Measurements from ENCODE around the gene GBF1. TPM values are rescaled to one million over a fixed set of nuclear protein-coding genes. Genes with fewer than 3 reads are reported as not detected.

Gene GBF1
- total and polyA plus RNA-seq, 2 of the 13 experiments (the other 11 are each of a cell fraction or from before 2014, with no cell fraction given): 17.1 to 21.9 TPM

DNA sequence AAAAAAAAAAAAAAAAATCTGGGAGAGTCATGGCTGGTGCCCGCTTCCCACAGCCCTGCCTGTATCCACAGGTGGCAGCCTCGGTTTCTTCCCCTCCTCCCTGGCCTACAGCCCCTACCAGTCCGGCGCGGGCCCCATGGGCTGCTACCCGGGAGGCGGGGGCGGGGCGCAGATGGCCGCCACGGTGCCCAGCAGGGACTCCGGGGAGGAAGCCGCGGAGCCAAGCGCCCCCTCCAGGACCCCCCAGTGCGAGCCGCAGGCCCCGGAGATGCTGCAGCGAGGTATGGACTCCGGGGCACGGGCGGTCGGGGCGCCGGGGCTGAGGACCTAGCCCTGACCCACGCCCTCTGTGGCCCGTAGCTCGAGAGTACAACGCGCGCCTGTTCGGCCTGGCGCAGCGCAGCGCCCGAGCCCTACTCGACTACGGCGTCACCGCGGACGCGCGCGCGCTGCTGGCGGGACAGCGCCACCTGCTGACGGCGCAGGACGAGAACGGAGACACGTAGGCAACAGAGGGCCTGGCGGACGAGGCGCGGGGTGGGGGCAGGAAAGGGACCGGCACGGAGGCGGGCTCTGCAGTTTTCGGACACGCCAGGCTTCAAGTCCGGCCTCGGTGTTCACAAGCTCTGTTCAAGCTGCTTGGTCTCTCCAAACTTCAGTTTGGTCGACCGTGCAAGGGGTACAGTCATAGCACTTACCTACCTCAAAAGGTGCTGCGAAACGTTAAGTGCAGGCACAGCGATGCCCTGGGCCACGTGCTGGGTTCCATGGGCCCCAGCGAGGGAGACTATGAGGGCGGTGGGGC, 154.1 kb downstream of the GBF1 start (continued):
- TF ChIP-seq, protein P1, sequence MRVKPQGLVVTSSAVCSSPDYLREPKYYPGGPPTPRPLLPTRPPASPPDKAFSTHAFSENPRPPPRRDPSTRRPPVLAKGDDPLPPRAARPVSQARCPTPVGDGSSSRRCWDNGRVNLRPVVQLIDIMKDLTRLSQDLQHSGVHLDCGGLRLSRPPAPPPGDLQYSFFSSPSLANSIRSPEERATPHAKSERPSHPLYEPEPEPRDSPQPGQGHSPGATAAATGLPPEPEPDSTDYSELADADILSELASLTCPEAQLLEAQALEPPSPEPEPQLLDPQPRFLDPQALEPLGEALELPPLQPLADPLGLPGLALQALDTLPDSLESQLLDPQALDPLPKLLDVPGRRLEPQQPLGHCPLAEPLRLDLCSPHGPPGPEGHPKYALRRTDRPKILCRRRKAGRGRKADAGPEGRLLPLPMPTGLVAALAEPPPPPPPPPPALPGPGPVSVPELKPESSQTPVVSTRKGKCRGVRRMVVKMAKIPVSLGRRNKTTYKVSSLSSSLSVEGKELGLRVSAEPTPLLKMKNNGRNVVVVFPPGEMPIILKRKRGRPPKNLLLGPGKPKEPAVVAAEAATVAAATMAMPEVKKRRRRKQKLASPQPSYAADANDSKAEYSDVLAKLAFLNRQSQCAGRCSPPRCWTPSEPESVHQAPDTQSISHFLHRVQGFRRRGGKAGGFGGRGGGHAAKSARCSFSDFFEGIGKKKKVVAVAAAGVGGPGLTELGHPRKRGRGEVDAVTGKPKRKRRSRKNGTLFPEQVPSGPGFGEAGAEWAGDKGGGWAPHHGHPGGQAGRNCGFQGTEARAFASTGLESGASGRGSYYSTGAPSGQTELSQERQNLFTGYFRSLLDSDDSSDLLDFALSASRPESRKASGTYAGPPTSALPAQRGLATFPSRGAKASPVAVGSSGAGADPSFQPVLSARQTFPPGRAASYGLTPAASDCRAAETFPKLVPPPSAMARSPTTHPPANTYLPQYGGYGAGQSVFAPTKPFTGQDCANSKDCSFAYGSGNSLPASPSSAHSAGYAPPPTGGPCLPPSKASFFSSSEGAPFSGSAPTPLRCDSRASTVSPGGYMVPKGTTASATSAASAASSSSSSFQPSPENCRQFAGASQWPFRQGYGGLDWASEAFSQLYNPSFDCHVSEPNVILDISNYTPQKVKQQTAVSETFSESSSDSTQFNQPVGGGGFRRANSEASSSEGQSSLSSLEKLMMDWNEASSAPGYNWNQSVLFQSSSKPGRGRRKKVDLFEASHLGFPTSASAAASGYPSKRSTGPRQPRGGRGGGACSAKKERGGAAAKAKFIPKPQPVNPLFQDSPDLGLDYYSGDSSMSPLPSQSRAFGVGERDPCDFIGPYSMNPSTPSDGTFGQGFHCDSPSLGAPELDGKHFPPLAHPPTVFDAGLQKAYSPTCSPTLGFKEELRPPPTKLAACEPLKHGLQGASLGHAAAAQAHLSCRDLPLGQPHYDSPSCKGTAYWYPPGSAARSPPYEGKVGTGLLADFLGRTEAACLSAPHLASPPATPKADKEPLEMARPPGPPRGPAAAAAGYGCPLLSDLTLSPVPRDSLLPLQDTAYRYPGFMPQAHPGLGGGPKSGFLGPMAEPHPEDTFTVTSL (CRISPR knock-in tag; IDR thresholded peaks at IDR 0.05; ENCODE audit: borderline replicate concordance): no peak
- peak; percentile 12; the same call in 1 of the 2 replicates for TF ChIP-seq ZNF263 (CRISPR knock-in tag; IDR thresholded peaks at IDR 0.05)
- TF ChIP-seq, protein P2, sequence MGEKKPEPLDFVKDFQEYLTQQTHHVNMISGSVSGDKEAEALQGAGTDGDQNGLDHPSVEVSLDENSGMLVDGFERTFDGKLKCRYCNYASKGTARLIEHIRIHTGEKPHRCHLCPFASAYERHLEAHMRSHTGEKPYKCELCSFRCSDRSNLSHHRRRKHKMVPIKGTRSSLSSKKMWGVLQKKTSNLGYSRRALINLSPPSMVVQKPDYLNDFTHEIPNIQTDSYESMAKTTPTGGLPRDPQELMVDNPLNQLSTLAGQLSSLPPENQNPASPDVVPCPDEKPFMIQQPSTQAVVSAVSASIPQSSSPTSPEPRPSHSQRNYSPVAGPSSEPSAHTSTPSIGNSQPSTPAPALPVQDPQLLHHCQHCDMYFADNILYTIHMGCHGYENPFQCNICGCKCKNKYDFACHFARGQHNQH (CRISPR knock-in tag; IDR thresholded peaks at IDR 0.05): peak; percentile 76; the same call in 1 of the 2 replicates
- TF ChIP-seq, protein P3, sequence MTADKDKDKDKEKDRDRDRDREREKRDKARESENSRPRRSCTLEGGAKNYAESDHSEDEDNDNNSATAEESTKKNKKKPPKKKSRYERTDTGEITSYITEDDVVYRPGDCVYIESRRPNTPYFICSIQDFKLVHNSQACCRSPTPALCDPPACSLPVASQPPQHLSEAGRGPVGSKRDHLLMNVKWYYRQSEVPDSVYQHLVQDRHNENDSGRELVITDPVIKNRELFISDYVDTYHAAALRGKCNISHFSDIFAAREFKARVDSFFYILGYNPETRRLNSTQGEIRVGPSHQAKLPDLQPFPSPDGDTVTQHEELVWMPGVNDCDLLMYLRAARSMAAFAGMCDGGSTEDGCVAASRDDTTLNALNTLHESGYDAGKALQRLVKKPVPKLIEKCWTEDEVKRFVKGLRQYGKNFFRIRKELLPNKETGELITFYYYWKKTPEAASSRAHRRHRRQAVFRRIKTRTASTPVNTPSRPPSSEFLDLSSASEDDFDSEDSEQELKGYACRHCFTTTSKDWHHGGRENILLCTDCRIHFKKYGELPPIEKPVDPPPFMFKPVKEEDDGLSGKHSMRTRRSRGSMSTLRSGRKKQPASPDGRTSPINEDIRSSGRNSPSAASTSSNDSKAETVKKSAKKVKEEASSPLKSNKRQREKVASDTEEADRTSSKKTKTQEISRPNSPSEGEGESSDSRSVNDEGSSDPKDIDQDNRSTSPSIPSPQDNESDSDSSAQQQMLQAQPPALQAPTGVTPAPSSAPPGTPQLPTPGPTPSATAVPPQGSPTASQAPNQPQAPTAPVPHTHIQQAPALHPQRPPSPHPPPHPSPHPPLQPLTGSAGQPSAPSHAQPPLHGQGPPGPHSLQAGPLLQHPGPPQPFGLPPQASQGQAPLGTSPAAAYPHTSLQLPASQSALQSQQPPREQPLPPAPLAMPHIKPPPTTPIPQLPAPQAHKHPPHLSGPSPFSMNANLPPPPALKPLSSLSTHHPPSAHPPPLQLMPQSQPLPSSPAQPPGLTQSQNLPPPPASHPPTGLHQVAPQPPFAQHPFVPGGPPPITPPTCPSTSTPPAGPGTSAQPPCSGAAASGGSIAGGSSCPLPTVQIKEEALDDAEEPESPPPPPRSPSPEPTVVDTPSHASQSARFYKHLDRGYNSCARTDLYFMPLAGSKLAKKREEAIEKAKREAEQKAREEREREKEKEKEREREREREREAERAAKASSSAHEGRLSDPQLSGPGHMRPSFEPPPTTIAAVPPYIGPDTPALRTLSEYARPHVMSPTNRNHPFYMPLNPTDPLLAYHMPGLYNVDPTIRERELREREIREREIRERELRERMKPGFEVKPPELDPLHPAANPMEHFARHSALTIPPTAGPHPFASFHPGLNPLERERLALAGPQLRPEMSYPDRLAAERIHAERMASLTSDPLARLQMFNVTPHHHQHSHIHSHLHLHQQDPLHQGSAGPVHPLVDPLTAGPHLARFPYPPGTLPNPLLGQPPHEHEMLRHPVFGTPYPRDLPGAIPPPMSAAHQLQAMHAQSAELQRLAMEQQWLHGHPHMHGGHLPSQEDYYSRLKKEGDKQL (CRISPR knock-in tag; IDR thresholded peaks at IDR 0.05; ENCODE audit: low read depth): peak; percentile 52; the same call in 1 of the 2 replicates
- TF ChIP-seq, protein P4, sequence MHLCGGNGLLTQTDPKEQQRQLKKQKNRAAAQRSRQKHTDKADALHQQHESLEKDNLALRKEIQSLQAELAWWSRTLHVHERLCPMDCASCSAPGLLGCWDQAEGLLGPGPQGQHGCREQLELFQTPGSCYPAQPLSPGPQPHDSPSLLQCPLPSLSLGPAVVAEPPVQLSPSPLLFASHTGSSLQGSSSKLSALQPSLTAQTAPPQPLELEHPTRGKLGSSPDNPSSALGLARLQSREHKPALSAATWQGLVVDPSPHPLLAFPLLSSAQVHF (CRISPR knock-in tag; IDR thresholded peaks at IDR 0.05): peak; percentile 71; the same call in 1 of the 2 replicates
- TF ChIP-seq, protein P5, sequence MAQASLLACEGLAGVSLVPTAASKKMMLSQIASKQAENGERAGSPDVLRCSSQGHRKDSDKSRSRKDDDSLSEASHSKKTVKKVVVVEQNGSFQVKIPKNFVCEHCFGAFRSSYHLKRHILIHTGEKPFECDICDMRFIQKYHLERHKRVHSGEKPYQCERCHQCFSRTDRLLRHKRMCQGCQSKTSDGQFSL (CRISPR knock-in tag; IDR thresholded peaks at IDR 0.05): 0 out of 2 replicates have a peak, but pooled peaks have one; percentile 32
- TF ChIP-seq, protein P6, sequence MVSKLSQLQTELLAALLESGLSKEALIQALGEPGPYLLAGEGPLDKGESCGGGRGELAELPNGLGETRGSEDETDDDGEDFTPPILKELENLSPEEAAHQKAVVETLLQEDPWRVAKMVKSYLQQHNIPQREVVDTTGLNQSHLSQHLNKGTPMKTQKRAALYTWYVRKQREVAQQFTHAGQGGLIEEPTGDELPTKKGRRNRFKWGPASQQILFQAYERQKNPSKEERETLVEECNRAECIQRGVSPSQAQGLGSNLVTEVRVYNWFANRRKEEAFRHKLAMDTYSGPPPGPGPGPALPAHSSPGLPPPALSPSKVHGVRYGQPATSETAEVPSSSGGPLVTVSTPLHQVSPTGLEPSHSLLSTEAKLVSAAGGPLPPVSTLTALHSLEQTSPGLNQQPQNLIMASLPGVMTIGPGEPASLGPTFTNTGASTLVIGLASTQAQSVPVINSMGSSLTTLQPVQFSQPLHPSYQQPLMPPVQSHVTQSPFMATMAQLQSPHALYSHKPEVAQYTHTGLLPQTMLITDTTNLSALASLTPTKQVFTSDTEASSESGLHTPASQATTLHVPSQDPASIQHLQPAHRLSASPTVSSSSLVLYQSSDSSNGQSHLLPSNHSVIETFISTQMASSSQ (IDR thresholded peaks at IDR 0.05; ENCODE audit: low read depth): no peak
- TF ChIP-seq, protein P6 (CRISPR knock-in tag; IDR thresholded peaks at IDR 0.05; ENCODE audit: borderline replicate concordance): 0 out of 2 replicates have a peak, but pooled peaks have one; percentile 50
